ENCODE data around the gene PHB1. TPM values are rescaled to one million over a fixed set of nuclear protein-coding genes. Genes with fewer than 3 reads are reported as not detected.

The PHB1 gene
- total RNA-seq, 4 donors from 2014 or later = 98.7 to 108 (median 102) TPM

DNA sequence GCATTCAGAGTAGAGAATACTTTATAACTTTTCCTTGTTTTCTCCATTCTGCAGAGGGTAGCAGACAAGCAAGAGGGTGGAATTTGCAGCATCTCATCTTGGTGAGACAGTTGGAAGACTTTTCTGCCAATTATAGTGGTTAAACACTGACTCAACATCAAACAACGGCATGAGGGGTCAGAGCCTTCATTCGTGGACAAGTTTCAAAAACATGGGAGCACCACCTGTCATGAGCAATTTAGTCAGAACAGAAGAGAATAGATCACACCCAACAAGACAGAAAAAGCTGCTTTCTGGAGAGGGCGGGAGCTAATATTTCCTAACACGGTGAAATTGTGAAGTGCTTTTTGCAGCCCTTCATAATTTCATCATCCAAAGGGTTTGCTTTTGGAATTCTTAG, 34.8 kb downstream of the PHB1 start:
- H3K9me3 ChIP-seq = no peaks in the 10 kb centered on the region
- H3K4me1 ChIP-seq = peaks cover 0 to 7% (median 0%) of the 10 kb centered on the region in 3 donors
- H3K27me3 ChIP-seq = no peaks in the 10 kb centered on the region
- no peaks in the 10 kb centered on the region for H3K36me3 ChIP-seq
- no peak overlapping the region for H3K27ac ChIP-seq
- WGBS, 2 donors (ENCODE audit: low coverage in 1 of 2) = 59 to 71% methylated on average over 4 of the region's 4 CpGs
- TF ChIP-seq POLR2AphosphoS5 (IDR thresholded peaks at IDR 0.05) (no peak), POLR2A (IDR thresholded peaks at IDR 0.05) (no peak), EP300 (IDR thresholded peaks at IDR 0.05) (no peak), CTCF (IDR thresholded peaks at IDR 0.05) (no peak)
- no peak overlapping the region for H3K4me3 ChIP-seq
- ATAC-seq = no peak

DNA sequence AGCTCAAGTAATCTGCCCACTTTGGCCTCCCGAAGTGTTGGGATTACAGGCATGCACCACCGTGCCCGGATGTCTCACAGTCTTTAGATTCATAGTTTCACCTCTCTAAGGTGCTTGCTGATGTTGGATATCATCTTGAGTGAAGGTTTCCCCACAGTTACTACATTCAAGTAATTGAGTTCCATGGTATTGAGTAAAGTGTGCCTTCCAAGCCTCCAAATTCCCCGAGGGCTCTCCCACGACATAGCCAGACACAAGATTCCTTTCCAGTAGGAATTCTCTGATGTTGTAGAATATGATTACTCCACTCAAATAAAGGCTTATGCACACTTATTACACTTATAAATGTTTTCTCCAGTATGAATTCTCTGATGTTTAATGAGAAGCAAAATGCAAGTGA, 36.4 kb downstream of the PHB1 start:
- no peak for ATAC-seq
- WGBS, 2 donors (ENCODE audit: low coverage in 1 of 2) = 57 to 80% methylated on average over 1 to 2 of the region's 5 CpGs
- no peak for TF ChIP-seq POLR2A (IDR thresholded peaks at IDR 0.05)
- no peak for TF ChIP-seq EP300 (IDR thresholded peaks at IDR 0.05)
- no peak for TF ChIP-seq POLR2AphosphoS5 (IDR thresholded peaks at IDR 0.05)
- no peak for TF ChIP-seq CTCF (IDR thresholded peaks at IDR 0.05)

GRCh38 chr17:49375544-49375943, 39.1 kb downstream of the PHB1 start:
- Histone ChIP-seq H3K27ac (no peak overlapping the region), H3K27me3 (no peaks in the 10 kb centered on the region), H3K9me3 (no peaks in the 10 kb centered on the region), H3K36me3 (no peaks in the 10 kb centered on the region), H3K4me1 (no peaks in the 10 kb centered on the region), H3K4me3 (no peak overlapping the region)
- ATAC-seq = no peak
- 100% methylated on average over 1 of the region's 1 CpG for WGBS, 2 donors (ENCODE audit: low coverage in 1 of 2)
- TF ChIP-seq POLR2A (IDR thresholded peaks at IDR 0.05) = no peak
- no peak for TF ChIP-seq POLR2AphosphoS5 (IDR thresholded peaks at IDR 0.05)
- no peak for TF ChIP-seq EP300 (IDR thresholded peaks at IDR 0.05)
- no peak for TF ChIP-seq CTCF (IDR thresholded peaks at IDR 0.05)

More for the DNA sequence above, 36.4 kb downstream of the PHB1 start:
- Histone ChIP-seq H3K27ac (no peak overlapping the region), H3K4me1 (peaks cover 0 to 7% (median 0%) of the 10 kb centered on the region in 3 donors), H3K36me3 (no peaks in the 10 kb centered on the region), H3K4me3 (no peak overlapping the region), H3K9me3 (no peaks in the 10 kb centered on the region), H3K27me3 (no peaks in the 10 kb centered on the region)

GRCh38 chr17:49373115-49373514, 41.6 kb downstream of the PHB1 start:
- Histone ChIP-seq H3K27me3 (no peaks in the 10 kb centered on the region), H3K4me3 (no peak overlapping the region), H3K36me3 (no peaks in the 10 kb centered on the region), H3K9me3 (no peaks in the 10 kb centered on the region), H3K4me1 (no peaks in the 10 kb centered on the region), H3K27ac (no peak overlapping the region)
- 82 to 92% methylated on average over 6 of the region's 6 CpGs for WGBS, 2 donors (ENCODE audit: low coverage in 1 of 2)
- TF ChIP-seq POLR2A (IDR thresholded peaks at IDR 0.05) (no peak), POLR2AphosphoS5 (IDR thresholded peaks at IDR 0.05) (no peak), CTCF (IDR thresholded peaks at IDR 0.05) (no peak), EP300 (IDR thresholded peaks at IDR 0.05) (no peak)
- no peak for ATAC-seq

DNA sequence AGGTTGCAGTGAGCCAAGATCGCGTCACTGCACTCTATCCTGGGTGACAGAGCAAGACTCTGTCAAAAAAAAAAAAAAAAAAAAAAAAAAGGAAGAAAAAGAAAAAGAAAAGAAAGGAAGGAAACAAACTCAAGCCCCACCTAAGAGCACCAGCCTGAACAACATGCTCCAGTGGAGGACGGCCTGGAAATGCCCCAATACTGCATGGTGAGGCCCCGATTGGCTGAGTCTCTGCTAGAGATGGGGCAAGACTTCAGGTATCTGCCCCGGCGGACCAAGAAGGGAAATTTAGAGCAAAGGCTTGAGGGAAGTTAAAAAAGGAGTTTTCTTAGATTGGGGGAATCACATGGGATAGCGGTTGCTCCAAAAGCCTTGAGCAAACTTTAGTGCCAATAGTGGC, 42.3 kb downstream of the PHB1 start:
- Histone ChIP-seq H3K4me1 (no peaks in the 10 kb centered on the region), H3K9me3 (no peaks in the 10 kb centered on the region), H3K4me3 (no peak overlapping the region), H3K36me3 (no peaks in the 10 kb centered on the region), H3K27ac (no peak overlapping the region), H3K27me3 (no peaks in the 10 kb centered on the region)
- no peak for ATAC-seq
- TF ChIP-seq POLR2A (IDR thresholded peaks at IDR 0.05) (no peak), CTCF (IDR thresholded peaks at IDR 0.05) (no peak), POLR2AphosphoS5 (IDR thresholded peaks at IDR 0.05) (no peak), EP300 (IDR thresholded peaks at IDR 0.05) (no peak)
- WGBS, 2 donors (ENCODE audit: low coverage in 1 of 2) = 78 to 93% methylated on average over 3 to 7 of the region's 7 CpGs

All from gastroesophageal sphincter (tissue), 4 donors.